Loucy (cell line): ENCODE results near the gene COA4.

Experiments
- EZH2phosphoT487 ChIP-seq: fragments of 200-600 bp; IDR thresholded peaks from 2 replicates; pipeline ENCODE4 v1.6.1; 2018; ENCODE audit warnings: antibody characterized with exemption, mild to moderate bottlenecking, moderate library complexity, borderline replicate concordance
- TF ChIP-seq, protein P1 (sequence below): fragments of 200-600 bp; sonication (generic); conservative IDR thresholded peaks from 2 replicates; pipeline ENCODE4 v1.5.1; 2014; ENCODE audit warnings: mild to moderate bottlenecking, antibody characterized with exemption, low read length

DNA sequence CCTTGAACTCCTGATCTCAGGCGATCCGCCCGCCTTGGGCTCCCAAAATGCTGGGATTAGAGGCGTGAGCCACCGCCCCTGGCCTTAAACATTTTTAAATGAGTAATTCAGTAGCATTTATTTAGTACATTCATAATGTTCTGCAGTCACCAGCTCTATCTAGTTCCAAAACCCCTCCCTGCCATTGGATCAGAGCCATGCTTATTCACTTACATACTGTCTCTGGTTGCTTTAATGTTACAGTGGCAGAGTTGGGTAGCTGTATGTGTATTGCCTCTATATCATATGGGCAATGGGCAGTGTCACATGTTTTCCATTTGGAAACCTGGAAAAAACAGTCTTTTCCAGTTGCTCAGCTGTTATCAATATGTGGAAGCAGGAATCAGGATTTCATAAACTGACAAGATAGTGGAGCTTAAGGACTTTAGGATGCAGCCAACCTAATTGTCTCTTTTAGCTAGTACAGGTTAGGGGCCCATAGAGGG lies 10.5 kb downstream of the COA4 start:
- TF ChIP-seq, protein P1, sequence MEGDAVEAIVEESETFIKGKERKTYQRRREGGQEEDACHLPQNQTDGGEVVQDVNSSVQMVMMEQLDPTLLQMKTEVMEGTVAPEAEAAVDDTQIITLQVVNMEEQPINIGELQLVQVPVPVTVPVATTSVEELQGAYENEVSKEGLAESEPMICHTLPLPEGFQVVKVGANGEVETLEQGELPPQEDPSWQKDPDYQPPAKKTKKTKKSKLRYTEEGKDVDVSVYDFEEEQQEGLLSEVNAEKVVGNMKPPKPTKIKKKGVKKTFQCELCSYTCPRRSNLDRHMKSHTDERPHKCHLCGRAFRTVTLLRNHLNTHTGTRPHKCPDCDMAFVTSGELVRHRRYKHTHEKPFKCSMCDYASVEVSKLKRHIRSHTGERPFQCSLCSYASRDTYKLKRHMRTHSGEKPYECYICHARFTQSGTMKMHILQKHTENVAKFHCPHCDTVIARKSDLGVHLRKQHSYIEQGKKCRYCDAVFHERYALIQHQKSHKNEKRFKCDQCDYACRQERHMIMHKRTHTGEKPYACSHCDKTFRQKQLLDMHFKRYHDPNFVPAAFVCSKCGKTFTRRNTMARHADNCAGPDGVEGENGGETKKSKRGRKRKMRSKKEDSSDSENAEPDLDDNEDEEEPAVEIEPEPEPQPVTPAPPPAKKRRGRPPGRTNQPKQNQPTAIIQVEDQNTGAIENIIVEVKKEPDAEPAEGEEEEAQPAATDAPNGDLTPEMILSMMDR = no peak
- no peak for TF ChIP-seq EZH2phosphoT487
